SK-N-MC (cell line): Measurements from ENCODE around the gene JAK1.

Experiments
- EZH2 ChIP-seq: fragments of 200-600 bp; sonication (generic); IDR thresholded peaks from one replicate; pipeline ENCODE4 v1.6.1; 2017; ENCODE audit warnings: antibody characterized with exemption
- FOXP2 ChIP-seq: optimal IDR thresholded peaks from 2 replicates; pipeline ENCODE3; 2011; ENCODE audit warnings: mild to moderate bottlenecking, moderate library complexity; ENCODE audit not compliant: insufficient read depth; ENCODE audit errors: extremely low read length, control extremely low read depth
- POLR2AphosphoS5 ChIP-seq: IDR thresholded peaks from 2 replicates; pipeline ENCODE4 v1.6.1; 2012; ENCODE audit warnings: mild to moderate bottlenecking, low read depth, low read length, borderline replicate concordance

- TF ChIP-seq POLR2AphosphoS5 (no peak), EZH2 (no peak), FOXP2 (no peak)
These were observed 137.5 kb downstream of the JAK1 start for GRCh38 chr1:64828829-64829228.
